Measurements from ENCODE around the gene STOML1. TPM values are rescaled to one million over a fixed set of nuclear protein-coding genes. Genes with fewer than 3 reads are reported as not detected.

Gene STOML1
- total RNA-seq, 1 experiment from 2014 or later = 10.1 TPM

GRCh38 chr15:74036271-74037170, 44.4 kb upstream of the STOML1 start:
- H3K9me2 ChIP-seq (replicated peaks; ENCODE audit: low read length) = no peaks in the 10 kb centered on the region
- no peak overlapping the region for H2AFZ ChIP-seq (ENCODE audit: low read length)
- H4K20me1 ChIP-seq (ENCODE audit: low read length) = no peaks in the 10 kb centered on the region
- H3K4me1 ChIP-seq (ENCODE audit: insufficient read depth, low read length) = peaks cover 8% of the 10 kb centered on the region; the same call in 1 of the 2 replicates
- H3K9ac ChIP-seq (ENCODE audit: low read length) = no peak overlapping the region
- CTCF ChIA-PET = interaction anchor here (0.7 to 1.6 kb wide), 5 partner anchors 33 to 64 kb away, joined by 3 to 43 read pairs (median 3); partner anchors contain the start of gene PML
- H3K4me3 ChIP-seq (ENCODE audit: low read length) = no peak overlapping the region
- no peaks in the 10 kb centered on the region for H3F3A ChIP-seq (ENCODE audit: low read length, unreplicated experiment)
- peak; percentile 67 for TF ChIP-seq CTCF (conservative IDR thresholded peaks at IDR 0.05; ENCODE audit: low read depth, low read length)
- TF ChIP-seq EZH2phosphoT487 (IDR thresholded peaks at IDR 0.05; ENCODE audit: borderline replicate concordance, low read length) = no peak
- H3K27ac ChIP-seq (ENCODE audit: low read length) = no peak overlapping the region
- no peaks in the 10 kb centered on the region for H3K9me3 ChIP-seq (ENCODE audit: low read length)
- DNase-seq (peak; percentile 69), ATAC-seq (peak; percentile 62)
- H3K79me2 ChIP-seq (ENCODE audit: low read length) = no peaks in the 10 kb centered on the region
- intact Hi-C loops (cut with micrococcal nuclease) = loop anchor here (1.0 kb wide), 1 partner anchor 63 kb away; no protein-coding TSS in a partner anchor
- no peaks in the 10 kb centered on the region for H3K36me3 ChIP-seq (ENCODE audit: low read depth, low read length)
- BruUV-seq (replicated peaks) = no TSS peak
- no peaks in the 10 kb centered on the region for H3K27me3 ChIP-seq (ENCODE audit: low read length)
- POLR2A ChIA-PET (ENCODE audit: unreplicated experiment) = interaction anchor here (0.6 kb wide), 1 partner anchor 63 kb away, joined by 4 read pairs; no protein-coding TSS in a partner anchor
- no peak overlapping the region for H3K4me2 ChIP-seq (ENCODE audit: low read length)

- no peak overlapping the region for H3K4me2 ChIP-seq (ENCODE audit: low read length)
- H3K4me3 ChIP-seq (ENCODE audit: low read length) = no peak overlapping the region
- no peaks in the 10 kb centered on the region for H3F3A ChIP-seq (ENCODE audit: low read length, unreplicated experiment)
- no peaks in the 10 kb centered on the region for H4K20me1 ChIP-seq (ENCODE audit: low read length)
- H3K9ac ChIP-seq (ENCODE audit: low read length) = no peak overlapping the region
- H3K4me1 ChIP-seq (ENCODE audit: insufficient read depth, low read length) = peaks cover 3% of the 10 kb centered on the region; the same call in 1 of the 2 replicates
- H2AFZ ChIP-seq (ENCODE audit: low read length) = no peak overlapping the region
- no peaks in the 10 kb centered on the region for H3K36me3 ChIP-seq (ENCODE audit: low read depth, low read length)
- H3K27ac ChIP-seq (ENCODE audit: low read length) = no peak overlapping the region
- BruUV-seq (replicated peaks) = TSS peak; percentile 21
- CTCF ChIA-PET = interaction anchor here (1.6 kb wide), 1 partner anchor 62 kb away, joined by 43 read pairs; no protein-coding TSS in a partner anchor
- no peaks in the 10 kb centered on the region for H3K9me2 ChIP-seq (replicated peaks; ENCODE audit: low read length)
- no peak for TF ChIP-seq CTCF (conservative IDR thresholded peaks at IDR 0.05; ENCODE audit: low read depth, low read length)
- intact Hi-C loops (cut with micrococcal nuclease) = no loop called here
- no peaks in the 10 kb centered on the region for H3K79me2 ChIP-seq (ENCODE audit: low read length)
- POLR2A ChIA-PET (ENCODE audit: unreplicated experiment) = no interaction called here
- H3K27me3 ChIP-seq (ENCODE audit: low read length) = no peaks in the 10 kb centered on the region
- ATAC-seq (no peak), DNase-seq (no peak)
- no peaks in the 10 kb centered on the region for H3K9me3 ChIP-seq (ENCODE audit: low read length)
Observed at GRCh38 chr15:74035121-74036017, 43.3 kb upstream of the STOML1 start.

All from PC-3 (cell line).